GM12801 (cell line): ENCODE data around the gene CNGB1.

ENCODE experiments used
- TF ChIP-seq, protein P1 (sequence below): IDR thresholded peaks from one replicate; pipeline ENCODE4 v1.5.1; 2011; ENCODE audit warnings: control low read depth; ENCODE audit not compliant: insufficient read length; ENCODE audit errors: extremely low read depth

Gene CNGB1

DNA sequence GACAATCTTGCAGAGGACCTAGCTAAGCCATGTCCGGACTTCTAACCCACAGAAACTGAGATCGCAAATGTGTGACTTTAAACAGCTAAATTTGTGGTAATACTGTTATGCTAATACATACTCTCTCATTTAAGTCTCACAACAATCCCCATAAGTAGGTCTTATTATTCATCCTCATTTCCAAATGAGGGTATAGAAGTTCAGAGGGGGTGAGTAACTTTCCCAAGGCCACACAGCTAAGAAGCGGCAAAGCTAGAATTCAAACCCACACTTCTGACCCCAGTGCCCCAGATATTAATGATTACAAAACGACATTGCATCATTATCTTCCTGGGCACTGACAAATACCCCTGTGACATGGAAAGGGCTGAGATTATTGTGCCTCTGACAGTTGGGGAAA lies 81.4 kb downstream of the CNGB1 start:
- TF ChIP-seq, protein P1, sequence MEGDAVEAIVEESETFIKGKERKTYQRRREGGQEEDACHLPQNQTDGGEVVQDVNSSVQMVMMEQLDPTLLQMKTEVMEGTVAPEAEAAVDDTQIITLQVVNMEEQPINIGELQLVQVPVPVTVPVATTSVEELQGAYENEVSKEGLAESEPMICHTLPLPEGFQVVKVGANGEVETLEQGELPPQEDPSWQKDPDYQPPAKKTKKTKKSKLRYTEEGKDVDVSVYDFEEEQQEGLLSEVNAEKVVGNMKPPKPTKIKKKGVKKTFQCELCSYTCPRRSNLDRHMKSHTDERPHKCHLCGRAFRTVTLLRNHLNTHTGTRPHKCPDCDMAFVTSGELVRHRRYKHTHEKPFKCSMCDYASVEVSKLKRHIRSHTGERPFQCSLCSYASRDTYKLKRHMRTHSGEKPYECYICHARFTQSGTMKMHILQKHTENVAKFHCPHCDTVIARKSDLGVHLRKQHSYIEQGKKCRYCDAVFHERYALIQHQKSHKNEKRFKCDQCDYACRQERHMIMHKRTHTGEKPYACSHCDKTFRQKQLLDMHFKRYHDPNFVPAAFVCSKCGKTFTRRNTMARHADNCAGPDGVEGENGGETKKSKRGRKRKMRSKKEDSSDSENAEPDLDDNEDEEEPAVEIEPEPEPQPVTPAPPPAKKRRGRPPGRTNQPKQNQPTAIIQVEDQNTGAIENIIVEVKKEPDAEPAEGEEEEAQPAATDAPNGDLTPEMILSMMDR = no peak

DNA sequence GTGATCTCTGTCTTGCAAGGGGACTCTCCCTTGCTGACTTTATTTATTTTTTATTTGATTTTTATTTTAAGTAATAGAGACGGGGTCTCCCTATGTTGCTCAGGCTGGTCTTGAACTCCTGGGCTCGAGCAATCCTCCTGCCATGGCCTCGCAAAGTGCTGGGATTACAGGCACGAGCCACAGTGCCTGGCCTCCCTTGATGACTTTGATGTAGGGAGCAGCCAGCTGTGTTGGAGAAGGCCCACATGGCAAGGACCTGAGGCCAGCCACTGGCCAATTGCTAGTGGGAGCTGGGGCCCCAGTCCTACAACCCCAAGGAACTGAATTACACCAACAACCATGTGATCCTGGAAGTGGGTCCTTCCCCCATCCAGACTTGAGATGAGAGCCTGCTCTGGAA lies 81.8 kb downstream of the CNGB1 start:
- TF ChIP-seq, protein P1 = no peak

DNA sequence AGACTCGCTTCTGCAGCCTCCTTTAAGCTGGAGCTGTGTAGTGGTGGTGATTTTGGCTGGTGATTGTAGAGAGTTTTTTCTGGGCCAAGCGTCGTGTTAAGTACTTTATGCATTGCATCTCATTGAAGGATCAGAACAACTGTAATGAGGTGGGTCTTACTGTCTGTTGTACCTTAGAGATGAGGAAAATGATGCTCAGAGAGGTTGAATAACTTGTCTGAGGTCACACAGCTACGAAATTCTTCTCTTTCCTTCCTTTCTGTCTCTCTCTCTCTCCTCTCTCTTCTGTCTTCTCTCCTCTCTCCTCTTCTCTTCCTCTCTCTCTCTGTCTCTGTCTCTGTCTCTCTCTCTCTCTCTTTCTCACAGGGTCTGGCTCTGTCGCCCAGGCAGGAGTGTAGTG lies 82.8 kb downstream of the CNGB1 start:
- TF ChIP-seq, protein P1 = no peak

DNA sequence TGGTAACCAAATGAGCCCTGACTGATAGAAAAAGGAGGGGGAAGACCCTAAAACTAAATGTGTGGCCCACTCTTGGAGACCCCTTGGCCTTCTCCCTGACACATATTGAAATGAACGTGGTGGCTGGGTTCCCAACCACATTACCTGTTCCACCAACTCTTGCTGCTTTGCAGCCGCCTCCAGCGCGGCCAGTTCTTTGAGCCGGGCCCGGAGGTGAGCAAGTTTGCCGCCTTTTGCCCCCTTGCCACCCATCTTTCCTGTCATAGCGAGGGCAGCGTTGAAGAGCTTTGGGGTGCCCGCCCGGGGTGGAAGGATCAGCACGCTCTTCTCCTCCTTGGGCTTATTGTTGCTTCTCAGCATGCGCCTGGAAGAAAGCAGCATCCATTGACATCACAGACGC lies 83.2 kb downstream of the CNGB1 start:
- TF ChIP-seq, protein P1 = no peak

DNA sequence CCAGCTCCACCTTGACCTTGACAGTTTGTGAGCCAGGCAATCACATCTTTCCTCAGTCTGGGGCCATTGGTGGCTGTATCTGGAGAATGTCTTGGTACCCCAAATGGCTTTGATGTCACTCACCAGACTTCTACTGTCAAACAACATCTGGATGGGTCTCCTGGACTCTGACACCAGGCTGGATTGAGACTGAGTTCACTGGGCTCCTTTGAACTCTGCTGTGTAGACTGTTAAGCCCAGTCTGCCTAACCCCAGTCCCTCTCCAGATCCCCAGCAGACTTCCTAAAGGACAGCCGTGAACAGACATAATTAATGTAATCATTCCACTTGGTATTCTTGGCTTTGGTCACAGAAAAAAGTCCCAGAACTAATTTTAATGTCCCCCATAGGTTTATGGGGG lies 84.5 kb downstream of the CNGB1 start:
- TF ChIP-seq, protein P1 = no peak

DNA sequence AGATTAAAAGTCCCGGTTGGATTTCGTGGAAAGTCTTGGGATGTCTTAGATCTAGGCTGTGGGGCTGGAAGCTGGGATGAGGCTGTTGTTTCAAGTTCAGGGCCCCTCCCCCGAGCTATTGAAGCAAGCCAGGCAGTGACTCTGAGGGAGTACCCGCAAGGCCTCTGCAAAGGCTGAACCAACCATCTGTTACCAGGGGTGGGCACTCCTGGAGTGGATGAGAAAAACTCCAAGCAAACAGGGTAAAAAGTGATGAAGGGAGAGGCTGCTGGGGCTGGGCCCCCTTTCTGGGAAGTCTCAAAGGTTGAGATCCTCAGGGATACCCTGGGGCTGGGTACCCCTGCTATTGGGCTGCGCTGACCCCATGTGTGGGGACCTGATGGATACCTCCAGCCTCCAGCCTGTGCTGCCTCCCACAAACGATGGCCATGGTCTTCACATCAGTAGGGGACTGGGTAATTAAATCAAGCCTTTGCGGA lies 86.2 kb downstream of the CNGB1 start:
- TF ChIP-seq, protein P1 = no peak

DNA sequence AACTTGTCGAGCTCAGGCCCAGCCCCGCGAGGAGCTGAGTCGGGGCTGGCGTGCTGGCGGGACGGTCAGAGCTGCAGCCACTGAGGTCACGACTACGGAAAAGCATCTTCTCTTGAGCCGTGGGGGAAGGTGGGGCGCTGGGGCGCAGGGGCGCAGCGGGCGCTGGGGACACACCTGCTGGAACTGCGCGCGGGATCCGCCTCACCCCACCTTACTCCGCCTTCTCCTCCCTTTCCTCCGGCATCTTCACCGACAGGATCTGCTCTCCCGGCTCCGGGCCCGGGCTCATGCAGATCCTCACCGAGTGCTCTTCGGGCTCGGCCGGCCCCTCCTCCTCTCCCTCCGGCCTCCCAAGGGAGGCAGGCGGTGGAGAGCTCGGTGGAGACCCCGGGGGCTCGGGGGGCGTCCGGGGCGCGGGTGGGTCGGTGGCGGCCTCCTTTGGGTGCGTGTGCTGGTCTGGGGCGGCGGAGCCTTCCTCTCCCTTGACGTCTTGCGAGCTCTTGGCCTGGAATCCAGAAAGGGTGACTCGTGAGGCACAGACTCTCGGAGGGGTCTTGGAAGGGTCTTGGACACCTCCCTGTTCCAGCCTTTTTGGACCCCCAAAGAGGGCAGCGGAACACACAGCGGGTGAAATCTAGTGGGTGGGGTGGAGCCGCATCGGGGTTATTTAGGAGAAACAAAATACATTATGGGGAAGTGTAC lies 86.8 kb downstream of the CNGB1 start:
- TF ChIP-seq, protein P1 = no peak
